MCF 10A (cell line): Measurements from ENCODE around the gene PRPF6. TPM values are rescaled to one million over a fixed set of nuclear protein-coding genes. Genes with fewer than 3 reads are reported as not detected.

Experiments used
- BruUV-seq: library from RNA; stranded (reverse); fragments of 400-500 nt; replicated peaks from 2 replicates; lab custom pipeline; 2021; lab: Mats Ljungman, UMichigan
- CTCF ChIA-PET: fragments of 300-600 bp; sonication (Branson Sonifier 250); formaldehyde crosslinking; extraction: SDS; loops from one replicate; lab custom pipeline; 2021; ENCODE audit warnings: antibody characterized with exemption, inconsistent platforms; lab: Yijun Ruan, JAX
- POLR2A ChIA-PET: fragments of 300-600, 350-650 bp; sonication (Branson Sonifier 250); formaldehyde crosslinking; extraction: SDS; loops from one replicate; lab custom pipeline; 2020; ENCODE audit warnings: antibody characterized with exemption, inconsistent platforms; lab: Yijun Ruan, JAX
- DNase-seq: peaks from one replicate; pipeline ENCODE4 v3.0.0-alpha.2; 2018; ENCODE audit not compliant: unreplicated experiment
- H3K27ac Mint-ChIP-seq: one replicate; pipeline ENCODE4 v1.8.0; 2022; ENCODE audit warnings: mild to moderate bottlenecking, low read depth, mixed read lengths; ENCODE audit not compliant: unreplicated experiment
- H3K27me3 Mint-ChIP-seq: one replicate; pipeline ENCODE4 v1.8.0; 2022; ENCODE audit warnings: mixed read lengths; ENCODE audit not compliant: insufficient read depth, unreplicated experiment
- H3K36me3 Mint-ChIP-seq: one replicate; pipeline ENCODE4 v1.8.0; 2022; ENCODE audit warnings: mild to moderate bottlenecking, moderate library complexity, mixed read lengths; ENCODE audit not compliant: insufficient read depth, unreplicated experiment
- H3K4me1 Mint-ChIP-seq: one replicate; pipeline ENCODE4 v1.8.0; 2022; ENCODE audit warnings: mixed read lengths; ENCODE audit not compliant: insufficient read depth, unreplicated experiment
- H3K4me3 Mint-ChIP-seq: one replicate; pipeline ENCODE4 v1.8.0; 2022; ENCODE audit warnings: mild to moderate bottlenecking, moderate library complexity, mixed read lengths; ENCODE audit not compliant: unreplicated experiment
- H3K9me3 Mint-ChIP-seq: one replicate; pipeline ENCODE4 v1.8.0; 2022; ENCODE audit warnings: mixed read lengths; ENCODE audit not compliant: unreplicated experiment
- intact Hi-C: fragments of 100-400 bp; cut with micrococcal nuclease; formaldehyde crosslinking; loops from 2 replicates; pipeline ENCODE4 v1.14.1; 2022
- total RNA-seq: library from RNA; stranded (reverse); gene quantifications from 2 replicates; pipeline ENCODE4 v1.2.3, GENCODE V29; 2022
- TF ChIP-seq, protein P1 (sequence below): fragments of 200-600 bp; IDR thresholded peaks from one replicate; pipeline ENCODE4 v1.8.0; 2022; ENCODE audit warnings: antibody characterized with exemption, mild to moderate bottlenecking; ENCODE audit not compliant: unreplicated experiment

The PRPF6 gene
- total RNA-seq, 1 experiment from 2014 or later = 70.9 TPM

DNA sequence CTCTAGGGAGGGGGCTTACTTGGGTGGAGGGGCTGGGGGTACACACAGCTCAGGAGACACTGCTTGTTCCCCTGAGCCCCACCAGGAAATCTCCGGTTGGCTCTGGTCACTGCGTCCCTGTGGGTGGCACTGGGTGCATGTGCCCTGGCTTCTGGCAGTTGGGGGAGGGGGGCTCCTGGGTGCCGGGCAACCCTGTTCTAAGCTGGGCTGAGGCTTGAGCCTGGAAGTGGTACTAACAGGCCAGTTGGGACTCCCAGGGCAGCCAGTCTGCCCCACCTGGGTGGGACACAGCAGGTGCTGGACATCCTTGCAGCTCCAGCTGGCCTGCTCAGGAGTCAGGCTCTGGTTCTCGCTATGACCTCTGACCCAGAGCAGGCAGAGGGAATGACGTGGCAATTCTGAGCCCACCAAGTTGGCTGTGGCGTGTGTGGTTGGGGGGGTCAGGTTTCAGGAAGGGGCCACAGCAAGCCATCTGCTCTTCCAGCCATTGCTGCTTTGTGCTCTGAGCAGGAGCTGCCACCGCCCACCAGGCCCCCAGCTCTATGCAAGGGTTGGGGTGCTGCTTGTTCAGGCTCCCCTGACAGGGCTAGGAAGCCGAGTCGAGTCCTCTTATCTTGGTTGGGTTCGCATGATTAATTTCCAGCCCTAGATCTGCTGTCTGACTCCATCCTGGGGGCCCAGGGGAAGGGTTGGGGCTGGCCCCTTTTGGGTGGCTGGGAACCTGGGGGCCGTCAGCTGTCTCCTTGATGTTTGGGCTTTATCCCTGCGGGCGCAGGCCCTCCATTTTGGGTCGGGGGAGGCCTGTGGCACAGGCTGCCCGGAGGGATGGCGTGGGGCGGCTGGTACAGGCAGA is 55.6 kb downstream of the PRPF6 start:
- intact Hi-C loops = no loop called here
- Mint-ChIP-seq H3K36me3 (peaks cover 43% of the 10 kb centered on the region), H3K9me3 (no peaks in the 10 kb centered on the region), H3K4me3 (no peak overlapping the region), H3K4me1 (peaks cover 9% of the 10 kb centered on the region), H3K27ac (no peak overlapping the region), H3K27me3 (no peaks in the 10 kb centered on the region)
- ChIA-PET POLR2A (interaction anchor here (1.3 to 1.6 kb wide), 2 partner anchors 26 to 56 kb away, joined by 5 to 7 read pairs; partner anchors contain the start of gene PRPF6), CTCF (interaction anchor here (0.7 to 10.8 kb wide), 11 partner anchors 8 to 171 kb away, joined by 3 to 284 read pairs (median 5); partner anchors contain the start of gene TCEA2)
- TF ChIP-seq, protein P1, sequence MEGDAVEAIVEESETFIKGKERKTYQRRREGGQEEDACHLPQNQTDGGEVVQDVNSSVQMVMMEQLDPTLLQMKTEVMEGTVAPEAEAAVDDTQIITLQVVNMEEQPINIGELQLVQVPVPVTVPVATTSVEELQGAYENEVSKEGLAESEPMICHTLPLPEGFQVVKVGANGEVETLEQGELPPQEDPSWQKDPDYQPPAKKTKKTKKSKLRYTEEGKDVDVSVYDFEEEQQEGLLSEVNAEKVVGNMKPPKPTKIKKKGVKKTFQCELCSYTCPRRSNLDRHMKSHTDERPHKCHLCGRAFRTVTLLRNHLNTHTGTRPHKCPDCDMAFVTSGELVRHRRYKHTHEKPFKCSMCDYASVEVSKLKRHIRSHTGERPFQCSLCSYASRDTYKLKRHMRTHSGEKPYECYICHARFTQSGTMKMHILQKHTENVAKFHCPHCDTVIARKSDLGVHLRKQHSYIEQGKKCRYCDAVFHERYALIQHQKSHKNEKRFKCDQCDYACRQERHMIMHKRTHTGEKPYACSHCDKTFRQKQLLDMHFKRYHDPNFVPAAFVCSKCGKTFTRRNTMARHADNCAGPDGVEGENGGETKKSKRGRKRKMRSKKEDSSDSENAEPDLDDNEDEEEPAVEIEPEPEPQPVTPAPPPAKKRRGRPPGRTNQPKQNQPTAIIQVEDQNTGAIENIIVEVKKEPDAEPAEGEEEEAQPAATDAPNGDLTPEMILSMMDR = no peak
- no peak for DNase-seq
- BruUV-seq = no TSS peak

GRCh38 chr20:64037199-64037497 is 56.2 kb downstream of the PRPF6 start:
- POLR2A ChIA-PET = interaction anchor here (0.6 to 1.6 kb wide), 3 partner anchors 27 to 225 kb away, joined by 3 to 7 read pairs (median 5); partner anchors contain the start of gene PRPF6
- Mint-ChIP-seq H3K9me3 (no peaks in the 10 kb centered on the region), H3K27me3 (no peaks in the 10 kb centered on the region), H3K27ac (no peak overlapping the region), H3K36me3 (peaks cover 38% of the 10 kb centered on the region), H3K4me1 (peaks cover 9% of the 10 kb centered on the region), H3K4me3 (no peak overlapping the region)
- intact Hi-C loops = no loop called here
- BruUV-seq = no TSS peak
- TF ChIP-seq, protein P1 = no peak
- DNase-seq = no peak
- CTCF ChIA-PET = interaction anchor here (0.6 to 10.8 kb wide), 10 partner anchors 9 to 171 kb away, joined by 3 to 284 read pairs (median 8); partner anchors contain the start of gene TCEA2

- Mint-ChIP-seq H3K9me3 (no peaks in the 10 kb centered on the region), H3K27me3 (no peaks in the 10 kb centered on the region), H3K27ac (no peak overlapping the region), H3K36me3 (peaks cover 34% of the 10 kb centered on the region), H3K4me1 (peaks cover 9% of the 10 kb centered on the region), H3K4me3 (peak overlapping the region; percentile 65)
- TF ChIP-seq, protein P1 = no peak
- DNase-seq = no peak
- ChIA-PET POLR2A (interaction anchor here (0.6 to 3.8 kb wide), 10 partner anchors 12 to 496 kb away, joined by 3 to 26 read pairs (median 6); partner anchors contain the start of genes PRPF6, RGS19, SAMD10 and SOX18), CTCF (interaction anchor here (0.6 to 10.8 kb wide), 27 partner anchors 8 to 396 kb away, joined by 3 to 284 read pairs (median 9); partner anchors contain the start of genes RGS19, SAMD10 and TCEA2)
- intact Hi-C loops = loop anchor here (2.0 kb wide), 1 partner anchor 57 kb away; the partner anchor contains the start of gene PRPF6
- no TSS peak for BruUV-seq
These were observed 56.7 kb downstream of the PRPF6 start for GRCh38 chr20:64037498-64038213.
